HEK293 (cell line): ENCODE results near the gene GTSF1L.

ENCODE experiments used
- CTCF ChIA-PET: fragments of 350-600 bp; formaldehyde crosslinking; extraction: SDS; loops from one replicate; lab custom pipeline; 2021; ENCODE audit warnings: antibody characterized with exemption; lab: Yijun Ruan, JAX
- POLR2A ChIA-PET: fragments of 300-600 bp; formaldehyde crosslinking; extraction: SDS; loops from one replicate; lab custom pipeline; 2020; ENCODE audit warnings: antibody characterized with exemption, inconsistent platforms; lab: Yijun Ruan, JAX
- H3K27ac ChIP-seq: fragments of 200-500 bp; sonication (Bioruptor generic); 2 replicates; pipeline ENCODE4 v1.5.1; 2014; ENCODE audit warnings: low read depth, low read length, control low read depth, inconsistent platforms; ENCODE audit errors: extremely low read depth
- H3K36me3 ChIP-seq, 2 experiments: fragments of 200-500 bp in 1 of 2; sonication (Bioruptor generic) in 1 of 2; 1 replicate in 1 of 2; 2 replicates in 1 of 2; pipeline ENCODE4 v1.5.1; 2014 to 2017; ENCODE audit warnings: inconsistent platforms in 2 of 2, low read length in 2 of 2; ENCODE audit not compliant: control insufficient read depth in 2 of 2, insufficient read depth in 1 of 2
- H3K4me1 ChIP-seq: fragments of 200-500 bp; sonication (Bioruptor generic); 2 replicates; pipeline ENCODE4 v1.5.1; 2014; ENCODE audit warnings: mild to moderate bottlenecking, low read length, inconsistent platforms; ENCODE audit not compliant: control insufficient read depth, insufficient read depth
- H3K4me3 ChIP-seq: 2 replicates; pipeline ENCODE4 v1.5.1; 2011; ENCODE audit warnings: low read depth, mild to moderate bottlenecking, control low read depth, low read length, moderate library complexity
- H3K9me3 ChIP-seq: fragments of 200-500 bp; sonication (Bioruptor generic); 2 replicates; pipeline ENCODE4 v1.5.1; 2014; ENCODE audit warnings: low read depth, low read length, inconsistent platforms; ENCODE audit not compliant: control insufficient read depth, insufficient read depth
- BCL11B ChIP-seq: fragments of 450-650 bp; formaldehyde crosslinking; IDR thresholded peaks from 2 replicates; pipeline ENCODE4 v1.5.1; 2016; ENCODE audit warnings: low read depth, missing biosample characterization, missing genetic modification characterization
- EGR2 ChIP-seq: fragments of 450-650 bp; formaldehyde crosslinking; IDR thresholded peaks from 2 replicates; pipeline ENCODE4 v1.5.1; 2016; ENCODE audit warnings: low read depth, missing biosample characterization, missing genetic modification characterization
- GLI2 ChIP-seq: fragments of 450-650 bp; formaldehyde crosslinking; IDR thresholded peaks from 2 replicates; pipeline ENCODE4; 2017; ENCODE audit warnings: missing biosample characterization, missing genetic modification characterization, low read depth, borderline replicate concordance
- HOXA7 ChIP-seq: sonication (generic); formaldehyde crosslinking; IDR thresholded peaks from 2 replicates; pipeline ENCODE4 v1.8.1; 2022; ENCODE audit warnings: missing genetic modification reagents, borderline replicate concordance
- HOXC10 ChIP-seq: sonication (generic); formaldehyde crosslinking; IDR thresholded peaks from 2 replicates; pipeline ENCODE4 v1.8.1; 2023; ENCODE audit warnings: mild to moderate bottlenecking, missing genetic modification reagents
- MYNN ChIP-seq: fragments of 450-650 bp; formaldehyde crosslinking; IDR thresholded peaks from 2 replicates; pipeline ENCODE4 v1.5.1; 2016; ENCODE audit warnings: missing biosample characterization, missing genetic modification characterization, borderline replicate concordance
- RBAK ChIP-seq: fragments of 450-650 bp; formaldehyde crosslinking; IDR thresholded peaks from 2 replicates; pipeline ENCODE4 v1.5.1; 2016; ENCODE audit warnings: missing biosample characterization, missing genetic modification characterization
- REPIN1 ChIP-seq: fragments of 450-650 bp; formaldehyde crosslinking; IDR thresholded peaks from 2 replicates; pipeline ENCODE4 v1.5.1; 2017; ENCODE audit warnings: missing biosample characterization, missing genetic modification characterization, low read depth
- SALL2 ChIP-seq: fragments of 450-650 bp; formaldehyde crosslinking; IDR thresholded peaks from 2 replicates; pipeline ENCODE4 v1.5.0; 2017; ENCODE audit warnings: missing biosample characterization, mild to moderate bottlenecking, missing genetic modification characterization, borderline replicate concordance
- SP2 ChIP-seq: fragments of 450-650 bp; formaldehyde crosslinking; IDR thresholded peaks from 2 replicates; pipeline ENCODE4 v1.5.1; 2016; ENCODE audit warnings: missing biosample characterization, missing genetic modification characterization
- TCF7L2 ChIP-seq: IDR thresholded peaks from 2 replicates; pipeline ENCODE4 v1.6.1; 2011; ENCODE audit warnings: low read depth, mild to moderate bottlenecking, inconsistent platforms, low read length, moderate library complexity, borderline replicate concordance
- WT1 ChIP-seq: fragments of 450-650 bp; formaldehyde crosslinking; IDR thresholded peaks from 2 replicates; pipeline ENCODE4 v1.5.1; 2016; ENCODE audit warnings: missing biosample characterization, missing genetic modification characterization
- YY1 ChIP-seq: fragments of 450-650 bp; formaldehyde crosslinking; IDR thresholded peaks from 2 replicates; pipeline ENCODE4 v1.5.1; 2018; ENCODE audit warnings: missing biosample characterization, missing genetic modification characterization
- ZIC2 ChIP-seq: fragments of 450-650 bp; formaldehyde crosslinking; IDR thresholded peaks from 2 replicates; pipeline ENCODE4 v1.5.1; 2016; ENCODE audit warnings: missing biosample characterization, missing genetic modification characterization
- ZNF146 ChIP-seq: fragments of 450-650 bp; formaldehyde crosslinking; IDR thresholded peaks from 2 replicates; pipeline ENCODE4 v1.5.1; 2016; ENCODE audit warnings: missing biosample characterization, missing genetic modification characterization
- ZNF157 ChIP-seq: fragments of 450-650 bp; formaldehyde crosslinking; IDR thresholded peaks from 2 replicates; pipeline ENCODE4 v1.5.1; 2016; ENCODE audit warnings: missing biosample characterization, missing genetic modification characterization
- ZNF19 ChIP-seq: fragments of 450-650 bp; formaldehyde crosslinking; IDR thresholded peaks from 2 replicates; pipeline ENCODE4; 2016; ENCODE audit warnings: missing biosample characterization, missing genetic modification characterization, low read depth
- ZNF214 ChIP-seq: fragments of 450-650 bp; formaldehyde crosslinking; IDR thresholded peaks from 2 replicates; pipeline ENCODE4 v1.5.1; 2017; ENCODE audit warnings: missing biosample characterization, mild to moderate bottlenecking, missing genetic modification characterization, borderline replicate concordance
- ZNF335 ChIP-seq: fragments of 450-650 bp; formaldehyde crosslinking; conservative IDR thresholded peaks from 2 replicates; pipeline ENCODE4 v1.5.1; 2016; ENCODE audit warnings: missing biosample characterization, missing genetic modification characterization
- ZNF350 ChIP-seq: fragments of 450-650 bp; formaldehyde crosslinking; IDR thresholded peaks from 2 replicates; pipeline ENCODE4 v1.5.0; 2017; ENCODE audit warnings: missing biosample characterization, mild to moderate bottlenecking, missing genetic modification characterization
- ZNF426 ChIP-seq: fragments of 450-650 bp; formaldehyde crosslinking; IDR thresholded peaks from 2 replicates; pipeline ENCODE4 v1.5.1; 2017; ENCODE audit warnings: missing biosample characterization, missing genetic modification characterization, mild to moderate bottlenecking, inconsistent platforms, moderate library complexity
- ZNF473 ChIP-seq: fragments of 450-650 bp; formaldehyde crosslinking; IDR thresholded peaks from 2 replicates; pipeline ENCODE4 v1.5.1; 2017; ENCODE audit warnings: missing biosample characterization, missing genetic modification characterization
- ZNF571 ChIP-seq: fragments of 450-650 bp; formaldehyde crosslinking; IDR thresholded peaks from 2 replicates; pipeline ENCODE4 v1.5.0; 2017; ENCODE audit warnings: missing biosample characterization, missing genetic modification characterization
- ZNF670 ChIP-seq: fragments of 450-650 bp; formaldehyde crosslinking; IDR thresholded peaks from 2 replicates; pipeline ENCODE4 v1.5.1; 2016; ENCODE audit warnings: missing biosample characterization, missing genetic modification characterization, low read depth
- ZNF701 ChIP-seq: fragments of 450-650 bp; formaldehyde crosslinking; IDR thresholded peaks from 2 replicates; pipeline ENCODE4 v1.5.1; 2016; ENCODE audit warnings: missing biosample characterization, missing genetic modification characterization
- TF ChIP-seq, protein P1 (sequence below): fragments of 450-650 bp; formaldehyde crosslinking; IDR thresholded peaks from 2 replicates; pipeline ENCODE4 v1.5.0; 2017; ENCODE audit warnings: missing biosample characterization, missing genetic modification characterization, borderline replicate concordance
- TF ChIP-seq, protein P2 (sequence below): fragments of 450-650 bp; formaldehyde crosslinking; IDR thresholded peaks from 2 replicates; pipeline ENCODE4 v1.5.1; 2016; ENCODE audit warnings: missing biosample characterization, missing genetic modification characterization
- TF ChIP-seq, protein P3 (sequence below): fragments of 450-650 bp; formaldehyde crosslinking; IDR thresholded peaks from 2 replicates; pipeline ENCODE4 v1.5.1; 2016; ENCODE audit warnings: missing biosample characterization, missing genetic modification characterization

The GTSF1L gene

DNA sequence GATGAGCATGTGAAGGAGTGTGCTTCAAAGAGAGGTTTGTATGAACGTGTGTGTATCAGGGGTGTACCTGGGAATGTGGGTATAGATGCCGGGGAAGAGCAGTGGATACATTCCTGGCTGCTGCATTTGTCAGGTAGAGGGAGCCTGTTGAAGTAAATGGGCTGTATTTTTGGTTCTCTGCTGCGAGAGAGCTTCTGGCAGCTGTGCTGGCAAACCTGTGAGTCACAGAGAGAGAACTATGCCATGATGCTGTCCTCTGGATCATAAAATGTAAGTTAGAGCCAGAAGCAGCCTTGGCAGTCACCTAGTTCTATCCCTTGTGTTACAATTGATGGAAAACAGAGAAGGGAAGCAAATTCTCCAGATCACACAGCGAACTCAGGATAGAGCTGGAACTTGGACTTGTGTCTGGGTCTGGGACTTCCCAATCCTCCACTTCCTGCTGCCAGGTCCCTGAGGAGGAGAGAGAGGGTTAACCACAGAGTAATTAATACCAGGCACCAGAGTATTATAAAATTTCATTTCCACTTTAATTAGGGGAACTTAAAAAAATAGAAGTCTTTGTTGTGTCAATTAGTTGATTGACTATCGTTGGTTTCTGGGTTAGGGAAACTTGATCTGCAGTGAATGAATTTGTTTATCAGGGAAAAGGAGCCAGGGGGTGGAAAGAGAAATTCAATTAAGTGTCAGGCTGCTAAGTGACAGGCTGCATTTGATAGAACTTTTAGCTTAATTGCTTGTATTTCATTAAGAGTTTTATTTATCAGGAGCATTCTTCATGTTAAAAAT, 41.1 kb upstream of the GTSF1L start (continued):
- TF ChIP-seq, protein P1, sequence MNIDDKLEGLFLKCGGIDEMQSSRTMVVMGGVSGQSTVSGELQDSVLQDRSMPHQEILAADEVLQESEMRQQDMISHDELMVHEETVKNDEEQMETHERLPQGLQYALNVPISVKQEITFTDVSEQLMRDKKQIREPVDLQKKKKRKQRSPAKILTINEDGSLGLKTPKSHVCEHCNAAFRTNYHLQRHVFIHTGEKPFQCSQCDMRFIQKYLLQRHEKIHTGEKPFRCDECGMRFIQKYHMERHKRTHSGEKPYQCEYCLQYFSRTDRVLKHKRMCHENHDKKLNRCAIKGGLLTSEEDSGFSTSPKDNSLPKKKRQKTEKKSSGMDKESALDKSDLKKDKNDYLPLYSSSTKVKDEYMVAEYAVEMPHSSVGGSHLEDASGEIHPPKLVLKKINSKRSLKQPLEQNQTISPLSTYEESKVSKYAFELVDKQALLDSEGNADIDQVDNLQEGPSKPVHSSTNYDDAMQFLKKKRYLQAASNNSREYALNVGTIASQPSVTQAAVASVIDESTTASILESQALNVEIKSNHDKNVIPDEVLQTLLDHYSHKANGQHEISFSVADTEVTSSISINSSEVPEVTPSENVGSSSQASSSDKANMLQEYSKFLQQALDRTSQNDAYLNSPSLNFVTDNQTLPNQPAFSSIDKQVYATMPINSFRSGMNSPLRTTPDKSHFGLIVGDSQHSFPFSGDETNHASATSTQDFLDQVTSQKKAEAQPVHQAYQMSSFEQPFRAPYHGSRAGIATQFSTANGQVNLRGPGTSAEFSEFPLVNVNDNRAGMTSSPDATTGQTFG (tag by site-specific recombination) = no peak
- TF ChIP-seq, protein P2, sequence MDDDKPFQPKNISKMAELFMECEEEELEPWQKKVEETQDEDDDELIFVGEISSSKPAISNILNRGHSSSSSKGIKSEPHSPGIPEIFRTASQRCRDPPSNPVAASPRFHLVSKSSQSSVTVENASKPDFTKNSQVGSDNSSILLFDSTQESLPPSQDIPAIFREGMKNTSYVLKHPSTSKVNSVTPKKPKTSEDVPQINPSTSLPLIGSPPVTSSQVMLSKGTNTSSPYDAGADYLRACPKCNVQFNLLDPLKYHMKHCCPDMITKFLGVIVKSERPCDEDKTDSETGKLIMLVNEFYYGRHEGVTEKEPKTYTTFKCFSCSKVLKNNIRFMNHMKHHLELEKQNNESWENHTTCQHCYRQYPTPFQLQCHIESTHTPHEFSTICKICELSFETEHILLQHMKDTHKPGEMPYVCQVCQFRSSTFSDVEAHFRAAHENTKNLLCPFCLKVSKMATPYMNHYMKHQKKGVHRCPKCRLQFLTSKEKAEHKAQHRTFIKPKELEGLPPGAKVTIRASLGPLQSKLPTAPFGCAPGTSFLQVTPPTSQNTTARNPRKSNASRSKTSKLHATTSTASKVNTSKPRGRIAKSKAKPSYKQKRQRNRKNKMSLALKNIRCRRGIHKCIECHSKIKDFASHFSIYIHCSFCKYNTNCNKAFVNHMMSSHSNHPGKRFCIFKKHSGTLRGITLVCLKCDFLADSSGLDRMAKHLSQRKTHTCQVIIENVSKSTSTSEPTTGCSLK (tag by site-specific recombination) = no peak
- TF ChIP-seq GLI2 (tag by site-specific recombination) (no peak), ZNF350 (tag by site-specific recombination) (no peak), ZNF146 (tag by site-specific recombination) (no peak), WT1 (tag by site-specific recombination) (peak; percentile 56)
- TF ChIP-seq, protein P3, sequence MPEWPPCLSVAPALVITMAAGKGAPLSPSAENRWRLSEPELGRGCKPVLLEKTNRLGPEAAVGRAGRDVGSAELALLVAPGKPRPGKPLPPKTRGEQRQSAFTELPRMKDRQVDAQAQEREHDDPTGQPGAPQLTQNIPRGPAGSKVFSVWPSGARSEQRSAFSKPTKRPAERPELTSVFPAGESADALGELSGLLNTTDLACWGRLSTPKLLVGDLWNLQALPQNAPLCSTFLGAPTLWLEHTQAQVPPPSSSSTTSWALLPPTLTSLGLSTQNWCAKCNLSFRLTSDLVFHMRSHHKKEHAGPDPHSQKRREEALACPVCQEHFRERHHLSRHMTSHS = no peak

DNA sequence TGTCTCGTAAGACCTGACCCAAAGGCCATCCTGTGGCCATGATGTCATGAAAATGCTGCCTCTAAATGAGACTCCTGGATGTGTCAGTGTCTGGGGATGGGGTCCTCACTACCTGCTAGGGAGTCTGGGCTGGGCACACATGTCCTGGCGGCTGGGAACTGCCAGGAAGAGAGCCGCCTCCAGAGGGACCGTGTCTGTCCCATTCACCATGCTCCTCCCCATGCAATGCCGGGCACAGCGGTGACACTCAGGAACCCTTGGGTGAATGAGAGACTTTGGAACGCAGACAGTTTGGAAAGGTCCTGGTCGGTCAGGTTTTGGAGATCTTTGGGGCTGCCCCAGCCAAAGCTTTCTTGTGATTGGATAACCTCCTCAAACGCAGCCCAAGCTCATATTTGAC, 40.1 kb upstream of the GTSF1L start:
- Histone ChIP-seq H3K27ac (no peak overlapping the region), H3K9me3 (no peaks in the 10 kb centered on the region), H3K4me3 (no peak overlapping the region), H3K4me1 (peaks cover 9% of the 10 kb centered on the region), H3K36me3 (no peaks in the 10 kb centered on the region)
- ChIA-PET POLR2A (no interaction called here), CTCF (no interaction called here)
- TF ChIP-seq GLI2 (tag by site-specific recombination) (no peak), ZNF19 (tag by site-specific recombination) (no peak), ZNF426 (tag by site-specific recombination) (no peak), ZNF214 (no peak), ZNF571 (tag by site-specific recombination) (no peak), ZNF335 (no peak), ZIC2 (tag by site-specific recombination) (no peak), ZNF701 (tag by site-specific recombination) (no peak), ZNF473 (no peak)

DNA sequence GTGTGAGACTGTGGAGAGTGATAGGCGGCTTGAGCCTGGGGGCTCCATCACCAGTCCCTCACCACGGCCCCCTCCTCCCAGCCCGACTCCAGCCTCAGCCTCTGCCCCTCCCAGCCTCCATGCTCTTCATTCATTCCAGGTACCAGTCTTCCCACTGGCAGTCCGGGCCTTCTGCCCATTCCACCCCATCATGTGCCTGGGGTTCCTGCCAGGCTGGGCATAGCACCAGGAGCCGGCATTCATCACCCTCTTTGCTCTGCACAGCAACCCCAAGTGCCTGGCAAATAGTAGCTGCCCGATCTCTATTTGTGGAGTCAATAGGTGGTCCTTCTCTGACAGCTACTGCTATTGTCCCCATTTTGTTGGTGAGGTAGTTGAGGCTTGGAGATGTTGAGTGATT, 39.6 kb upstream of the GTSF1L start:
- Histone ChIP-seq H3K36me3 (no peaks in the 10 kb centered on the region), H3K4me3 (no peak overlapping the region), H3K9me3 (no peaks in the 10 kb centered on the region), H3K27ac (no peak overlapping the region), H3K4me1 (peaks cover 9% of the 10 kb centered on the region)
- ChIA-PET CTCF (no interaction called here), POLR2A (no interaction called here)
- TF ChIP-seq ZNF157 = no peak
- TF ChIP-seq RBAK (tag by site-specific recombination) = no peak
- TF ChIP-seq MYNN (tag by site-specific recombination) = no peak
- TF ChIP-seq SP2 (tag by site-specific recombination) = no peak
- TF ChIP-seq ZNF670 (tag by site-specific recombination) = no peak
- no peak for TF ChIP-seq EGR2 (tag by site-specific recombination)
- TF ChIP-seq BCL11B (tag by site-specific recombination) = no peak
- no peak for TF ChIP-seq HOXC10 (CRISPR knock-in tag)
- no peak for TF ChIP-seq SALL2
- TF ChIP-seq TCF7L2 = no peak
- TF ChIP-seq REPIN1 (tag by site-specific recombination) = no peak
- TF ChIP-seq YY1 = no peak
- no peak for TF ChIP-seq HOXA7
- TF ChIP-seq ZNF214 = no peak
